ENCODE measurements around the gene CSMD2. TPM values are rescaled to one million over a fixed set of nuclear protein-coding genes. Genes with fewer than 3 reads are reported as not detected.

Gene CSMD2
- total RNA-seq, 5 donors from 2014 or later (not counting 1 experiment from before 2014, with no cell fraction given): 0.03 TPM; not detected in 4

- ATAC-seq (replicated peaks in 1 of 4): no peak
- no peak overlapping the region for H3K27ac Mint-ChIP-seq
Measured at GRCh38 chr1:33944846-33945245, 220.2 kb downstream of the CSMD2 start.

GRCh38 chr1:33943978-33944377 is 221.1 kb downstream of the CSMD2 start:
- Histone ChIP-seq H3K9me3 (no peaks in the 10 kb centered on the region), H3K4me3 (ENCODE audit: control insufficient read depth in 1 of 2, extremely low read depth in 1 of 2, low read length in 1 of 2) (no peak overlapping the region), H3K27me3 (replicated peaks in 1 of 2; ENCODE audit: control insufficient read depth in 2 of 2, extremely low read depth in 1 of 2, insufficient read depth in 2 of 2, low read length in 1 of 2) (peaks cover 0 to 10% of the 10 kb centered on the region in 2 experiments), H3K27ac (ENCODE audit: low read length) (no peak overlapping the region), H3K36me3 (ENCODE audit: control insufficient read depth in 2 of 2, extremely low read depth in 1 of 2, insufficient read depth in 1 of 2, low read length in 1 of 2) (no peaks in the 10 kb centered on the region), H3K4me1 (ENCODE audit: control insufficient read depth in 1 of 2, extremely low read depth in 1 of 2, insufficient read depth in 2 of 2, low read length in 2 of 2) (no peaks in the 10 kb centered on the region)
- CTCF ChIA-PET: no interaction called here
- Mint-ChIP-seq H3K27ac (no peak overlapping the region), H3K4me1 (no peaks in the 10 kb centered on the region), H3K36me3 (no peaks in the 10 kb centered on the region), H3K4me3 (no peak overlapping the region), H3K27me3 (peaks cover 0 to 3% of the 10 kb centered on the region in 2 donors), H3K9me3 (peaks cover 0 to 4% (median 3%) of the 10 kb centered on the region in 3 donors)
- DNase-seq: no peak
- no CpG with 5 or more reads among the region's 3 CpGs for WGBS (ENCODE audit: insufficient coverage)
- no peak for ATAC-seq (replicated peaks in 1 of 4)
- POLR2A ChIA-PET: no interaction called here

More at GRCh38 chr1:33944846-33945245, 220.2 kb downstream of the CSMD2 start:
- Mint-ChIP-seq H3K4me1 (no peaks in the 10 kb centered on the region), H3K4me3 (no peak overlapping the region), H3K9me3 (peaks cover 0 to 3% (median 0%) of the 10 kb centered on the region in 3 donors), H3K36me3 (no peaks in the 10 kb centered on the region), H3K27me3 (peaks cover 0 to 3% of the 10 kb centered on the region in 2 donors)
- no CpG with 5 or more reads among the region's 1 CpG for WGBS (ENCODE audit: insufficient coverage)
- CTCF ChIA-PET: no interaction called here
- DNase-seq: no peak
- H3K36me3 ChIP-seq (ENCODE audit: control insufficient read depth in 2 of 2, extremely low read depth in 1 of 2, insufficient read depth in 1 of 2, low read length in 1 of 2): no peaks in the 10 kb centered on the region
- H3K4me1 ChIP-seq (ENCODE audit: control insufficient read depth in 1 of 2, extremely low read depth in 1 of 2, insufficient read depth in 2 of 2, low read length in 2 of 2): no peaks in the 10 kb centered on the region
- H3K4me3 ChIP-seq (ENCODE audit: control insufficient read depth in 1 of 2, extremely low read depth in 1 of 2, low read length in 1 of 2): no peak overlapping the region
- no peak overlapping the region for H3K27ac ChIP-seq (ENCODE audit: low read length)
- no peaks in the 10 kb centered on the region for H3K9me3 ChIP-seq
- peaks cover 0 to 10% of the 10 kb centered on the region in 2 experiments for H3K27me3 ChIP-seq (replicated peaks in 1 of 2; ENCODE audit: control insufficient read depth in 2 of 2, extremely low read depth in 1 of 2, insufficient read depth in 2 of 2, low read length in 1 of 2)
- POLR2A ChIA-PET: no interaction called here

GRCh38 chr1:33932871-33933270 is 232.2 kb downstream of the CSMD2 start:
- Mint-ChIP-seq H3K4me3 (no peak overlapping the region), H3K27me3 (peaks cover 17 to 33% of the 10 kb centered on the region in 2 donors), H3K27ac (no peak overlapping the region), H3K9me3 (no peaks in the 10 kb centered on the region), H3K36me3 (no peaks in the 10 kb centered on the region), H3K4me1 (no peaks in the 10 kb centered on the region)
- no peak overlapping the region for H3K27ac ChIP-seq (ENCODE audit: low read length)
- DNase-seq (no peak), ATAC-seq (replicated peaks in 1 of 4) (no peak)
- 67% methylated on average over 1 of the region's 3 CpGs for WGBS (ENCODE audit: insufficient coverage)
- CTCF ChIA-PET: no interaction called here
- POLR2A ChIA-PET: no interaction called here
- H3K27me3 ChIP-seq (replicated peaks in 1 of 2; ENCODE audit: control insufficient read depth in 2 of 2, extremely low read depth in 1 of 2, insufficient read depth in 2 of 2, low read length in 1 of 2): peaks cover 0 to 23% of the 10 kb centered on the region in 2 experiments
- no peaks in the 10 kb centered on the region for H3K9me3 ChIP-seq
- H3K36me3 ChIP-seq (ENCODE audit: control insufficient read depth in 2 of 2, extremely low read depth in 1 of 2, insufficient read depth in 1 of 2, low read length in 1 of 2): no peaks in the 10 kb centered on the region
- no peak overlapping the region for H3K4me3 ChIP-seq (ENCODE audit: control insufficient read depth in 1 of 2, extremely low read depth in 1 of 2, low read length in 1 of 2)
- no peaks in the 10 kb centered on the region for H3K4me1 ChIP-seq (ENCODE audit: control insufficient read depth in 1 of 2, extremely low read depth in 1 of 2, insufficient read depth in 2 of 2, low read length in 2 of 2)

- H3K4me1 Mint-ChIP-seq: no peaks in the 10 kb centered on the region
- POLR2A ChIA-PET: no interaction called here
- 80% methylated on average over 1 of the region's 4 CpGs for WGBS (ENCODE audit: insufficient coverage)
- CTCF ChIA-PET: no interaction called here
- Histone ChIP-seq H3K36me3 (ENCODE audit: control insufficient read depth in 2 of 2, extremely low read depth in 1 of 2, insufficient read depth in 1 of 2, low read length in 1 of 2) (no peaks in the 10 kb centered on the region), H3K4me1 (ENCODE audit: control insufficient read depth in 1 of 2, extremely low read depth in 1 of 2, insufficient read depth in 2 of 2, low read length in 2 of 2) (no peaks in the 10 kb centered on the region), H3K9me3 (no peaks in the 10 kb centered on the region), H3K4me3 (ENCODE audit: control insufficient read depth in 1 of 2, extremely low read depth in 1 of 2, low read length in 1 of 2) (no peak overlapping the region), H3K27me3 (replicated peaks in 1 of 2; ENCODE audit: control insufficient read depth in 2 of 2, extremely low read depth in 1 of 2, insufficient read depth in 2 of 2, low read length in 1 of 2) (peaks cover 0 to 23% of the 10 kb centered on the region in 2 experiments), H3K27ac (ENCODE audit: low read length) (no peak overlapping the region)
- no peaks in the 10 kb centered on the region for H3K36me3 Mint-ChIP-seq
- no peak for DNase-seq
- ATAC-seq (replicated peaks in 1 of 4): no peak
- H3K9me3 Mint-ChIP-seq: no peaks in the 10 kb centered on the region
- H3K27me3 Mint-ChIP-seq: peaks cover 17 to 33% of the 10 kb centered on the region in 2 donors
- no peak overlapping the region for H3K4me3 Mint-ChIP-seq
- H3K27ac Mint-ChIP-seq: no peak overlapping the region
Measured at GRCh38 chr1:33931111-33931475, 233.9 kb downstream of the CSMD2 start.

- H3K4me1 ChIP-seq (ENCODE audit: control insufficient read depth in 1 of 2, extremely low read depth in 1 of 2, insufficient read depth in 2 of 2, low read length in 2 of 2): no peaks in the 10 kb centered on the region
- H3K36me3 Mint-ChIP-seq: no peaks in the 10 kb centered on the region
- ATAC-seq (replicated peaks in 1 of 4) (no peak), DNase-seq (no peak)
- H3K4me3 ChIP-seq (ENCODE audit: control insufficient read depth in 1 of 2, extremely low read depth in 1 of 2, low read length in 1 of 2): no peak overlapping the region
- H3K27ac ChIP-seq (ENCODE audit: low read length): no peak overlapping the region
- no peaks in the 10 kb centered on the region for H3K36me3 ChIP-seq (ENCODE audit: control insufficient read depth in 2 of 2, extremely low read depth in 1 of 2, insufficient read depth in 1 of 2, low read length in 1 of 2)
- H3K4me1 Mint-ChIP-seq: no peaks in the 10 kb centered on the region
- no peak overlapping the region for H3K27ac Mint-ChIP-seq
- no peaks in the 10 kb centered on the region for H3K9me3 Mint-ChIP-seq
- H3K4me3 Mint-ChIP-seq: no peak overlapping the region
- 64% methylated on average over 10 of the region's 11 CpGs for WGBS (ENCODE audit: insufficient coverage)
- H3K27me3 ChIP-seq (replicated peaks in 1 of 2; ENCODE audit: control insufficient read depth in 2 of 2, extremely low read depth in 1 of 2, insufficient read depth in 2 of 2, low read length in 1 of 2): peaks cover 0 to 21% of the 10 kb centered on the region in 2 experiments
- POLR2A ChIA-PET: no interaction called here
- H3K27me3 Mint-ChIP-seq: peaks cover 17 to 33% of the 10 kb centered on the region in 2 donors
- no peaks in the 10 kb centered on the region for H3K9me3 ChIP-seq
- CTCF ChIA-PET: no interaction called here
Measured at GRCh38 chr1:33930346-33931110, 234.5 kb downstream of the CSMD2 start.

GRCh38 chr1:33928251-33928650 is 236.8 kb downstream of the CSMD2 start:
- Histone ChIP-seq H3K27ac (ENCODE audit: low read length) (no peak overlapping the region), H3K4me3 (ENCODE audit: control insufficient read depth in 1 of 2, extremely low read depth in 1 of 2, low read length in 1 of 2) (no peak overlapping the region), H3K27me3 (replicated peaks in 1 of 2; ENCODE audit: control insufficient read depth in 2 of 2, extremely low read depth in 1 of 2, insufficient read depth in 2 of 2, low read length in 1 of 2) (peaks cover 0 to 19% of the 10 kb centered on the region in 2 experiments), H3K4me1 (ENCODE audit: control insufficient read depth in 1 of 2, extremely low read depth in 1 of 2, insufficient read depth in 2 of 2, low read length in 2 of 2) (no peaks in the 10 kb centered on the region), H3K9me3 (no peaks in the 10 kb centered on the region), H3K36me3 (ENCODE audit: control insufficient read depth in 2 of 2, extremely low read depth in 1 of 2, insufficient read depth in 1 of 2, low read length in 1 of 2) (no peaks in the 10 kb centered on the region)
- Mint-ChIP-seq H3K4me3 (no peak overlapping the region), H3K27me3 (peaks cover 14 to 19% of the 10 kb centered on the region in 2 donors), H3K4me1 (no peaks in the 10 kb centered on the region), H3K27ac (no peak overlapping the region), H3K9me3 (peaks cover 0 to 4% (median 0%) of the 10 kb centered on the region in 3 donors), H3K36me3 (no peaks in the 10 kb centered on the region)
- CTCF ChIA-PET: no interaction called here
- ATAC-seq (replicated peaks in 1 of 4) (no peak), DNase-seq (no peak)
- POLR2A ChIA-PET: no interaction called here
